ENCODE measurements around the gene DHRS1.
A peak's percentile ranks its signal among the peaks of the same experiment; 100 is the strongest.

DHRS1 gene

GRCh38 chr14:24299255-24300191 lies at the start of gene DHRS1, which contains the start of gene NOP9:
Gene DHRS1 (minus strand): TSS chr14:24299780. CDS start chr14:24299106, 674 bp downstream.
Gene NOP9 (plus strand): TSS chr14:24299850. CDS start chr14:24299955, 105 bp downstream.
- peak within 1 kb of the TSS; percentile 94; the same call in 1 of the 2 replicates for H2AFZ ChIP-seq (ENCODE audit: low read depth, low read length)
- H3K36me3 ChIP-seq (replicated peaks; ENCODE audit: low read depth, low read length), result peaks cover 31% of the 10 kb centered on the region

GRCh38 chr14:24348186-24348585 lies 48.6 kb upstream of the DHRS1 start:
- Histone ChIP-seq H3K9ac (ENCODE audit: low read length) (no peak overlapping the region), H3K27me3 (ENCODE audit: low read depth, low read length) (peaks cover 41% of the 10 kb centered on the region), H4K20me1 (ENCODE audit: insufficient read depth, low read length) (no peaks in the 10 kb centered on the region)

More at GRCh38 chr14:24299255-24300191, at the start of gene DHRS1, which contains the start of gene NOP9:
- Histone ChIP-seq H3K27me3 (ENCODE audit: low read depth, low read length) (no peaks in the 10 kb centered on the region), H3K4me1 (ENCODE audit: low read length) (peaks cover 27% of the 10 kb centered on the region), H3K79me2 (ENCODE audit: low read length) (peaks cover 20% of the 10 kb centered on the region), H3K4me2 (ENCODE audit: low read length) (peak within 1 kb of the TSS; percentile 97), H4K20me1 (ENCODE audit: insufficient read depth, low read length) (no peaks in the 10 kb centered on the region), H3K27ac (ENCODE audit: low read length) (no peak within 1 kb of the TSS), H3K9me3 (ENCODE audit: insufficient read depth, low read length) (no peaks in the 10 kb centered on the region), H3K9ac (ENCODE audit: low read length) (peak within 1 kb of the TSS; percentile 74), H3K4me3 (ENCODE audit: low read length) (peak within 1 kb of the TSS; percentile 98)
- TF ChIP-seq EZH2phosphoT487 (IDR thresholded peaks at IDR 0.05; ENCODE audit: low read depth) (no peak), CTCF (IDR thresholded peaks at IDR 0.05; ENCODE audit: low read depth, low read length) (no peak)

GRCh38 chr14:24347134-24347533 lies 47.6 kb upstream of the DHRS1 start:
- H3K79me2 ChIP-seq (ENCODE audit: low read length), result no peaks in the 10 kb centered on the region

More at GRCh38 chr14:24348186-24348585, 48.6 kb upstream of the DHRS1 start:
- Histone ChIP-seq H2AFZ (ENCODE audit: low read depth, low read length) (no peak overlapping the region), H3K27ac (ENCODE audit: low read length) (no peak overlapping the region), H3K36me3 (replicated peaks; ENCODE audit: low read depth, low read length) (no peaks in the 10 kb centered on the region), H3K4me3 (ENCODE audit: low read length) (no peak overlapping the region), H3K79me2 (ENCODE audit: low read length) (no peaks in the 10 kb centered on the region), H3K9me3 (ENCODE audit: insufficient read depth, low read length) (no peaks in the 10 kb centered on the region), H3K4me2 (ENCODE audit: low read length) (no peak overlapping the region), H3K4me1 (ENCODE audit: low read length) (peaks cover 7% of the 10 kb centered on the region; the same call in 1 of the 2 replicates)
- TF ChIP-seq EZH2phosphoT487 (IDR thresholded peaks at IDR 0.05; ENCODE audit: low read depth) (no peak), CTCF (IDR thresholded peaks at IDR 0.05; ENCODE audit: low read depth, low read length) (no peak)

More at GRCh38 chr14:24347134-24347533, 47.6 kb upstream of the DHRS1 start:
- Histone ChIP-seq H4K20me1 (ENCODE audit: insufficient read depth, low read length) (no peaks in the 10 kb centered on the region), H3K4me3 (ENCODE audit: low read length) (no peak overlapping the region), H3K27me3 (ENCODE audit: low read depth, low read length) (peaks cover 32% of the 10 kb centered on the region), H2AFZ (ENCODE audit: low read depth, low read length) (no peak overlapping the region), H3K4me2 (ENCODE audit: low read length) (no peak overlapping the region), H3K4me1 (ENCODE audit: low read length) (peaks cover 7% of the 10 kb centered on the region; the same call in 1 of the 2 replicates), H3K9me3 (ENCODE audit: insufficient read depth, low read length) (no peaks in the 10 kb centered on the region), H3K27ac (ENCODE audit: low read length) (no peak overlapping the region), H3K9ac (ENCODE audit: low read length) (no peak overlapping the region), H3K36me3 (replicated peaks; ENCODE audit: low read depth, low read length) (no peaks in the 10 kb centered on the region)
- TF ChIP-seq CTCF (IDR thresholded peaks at IDR 0.05; ENCODE audit: low read depth, low read length), result no peak
- no peak for TF ChIP-seq EZH2phosphoT487 (IDR thresholded peaks at IDR 0.05; ENCODE audit: low read depth)

All from OCI-LY3 (cell line).